HG03196 (cell line): ENCODE data around the gene MIP.
"Not testable (repeated sequence)": the region's sequence is repeated elsewhere in the genome, so short reads cannot be mapped to it uniquely, and the experiment has no call there.

ENCODE experiments used
- ATAC-seq: cut with Tn5 transposase; IDR thresholded peaks from one replicate; pipeline ENCODE4 v1.9.1; 2021; ENCODE audit not compliant: unreplicated experiment

MIP gene

DNA sequence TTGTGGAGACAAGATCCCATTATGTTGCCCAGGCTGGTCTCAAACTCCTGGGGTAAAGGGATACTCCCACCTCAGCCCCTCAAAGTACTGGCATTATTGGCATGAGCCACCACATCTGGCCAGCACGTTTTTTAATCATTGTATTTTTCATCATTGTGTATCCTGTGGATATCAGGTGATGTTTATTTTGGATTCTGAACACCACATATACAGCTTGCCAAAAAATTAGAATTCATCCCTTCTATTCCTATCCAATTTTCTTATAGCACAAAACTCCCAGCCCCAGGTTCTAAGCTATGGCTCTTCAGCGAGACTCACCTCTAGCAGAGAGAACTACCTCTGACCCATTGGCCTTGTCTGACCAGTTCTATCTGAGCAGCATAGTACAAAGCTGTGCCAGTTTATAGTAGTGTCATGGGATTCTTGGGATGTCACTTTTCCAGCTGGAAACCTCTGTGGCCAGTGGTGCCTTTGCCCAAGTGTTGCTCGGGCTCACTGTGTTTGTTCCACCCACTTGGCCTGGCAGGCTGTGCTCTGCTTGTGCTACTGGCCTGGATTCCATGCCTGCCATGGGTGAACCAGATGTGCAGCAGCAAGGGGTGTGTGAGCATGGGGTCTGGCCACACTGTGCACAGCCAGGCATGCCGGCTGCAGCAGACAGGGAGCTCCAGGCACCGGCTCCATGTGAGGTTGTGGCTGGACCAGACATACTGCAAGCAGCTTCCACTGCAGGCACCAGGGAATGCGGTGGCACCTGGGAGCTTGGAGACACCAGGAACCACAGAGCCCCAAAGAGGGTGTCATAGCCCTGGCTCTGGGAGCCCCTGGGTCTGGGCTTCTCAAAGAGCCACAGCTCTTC, 42.4 kb downstream of the MIP start:
- no peak for ATAC-seq

DNA sequence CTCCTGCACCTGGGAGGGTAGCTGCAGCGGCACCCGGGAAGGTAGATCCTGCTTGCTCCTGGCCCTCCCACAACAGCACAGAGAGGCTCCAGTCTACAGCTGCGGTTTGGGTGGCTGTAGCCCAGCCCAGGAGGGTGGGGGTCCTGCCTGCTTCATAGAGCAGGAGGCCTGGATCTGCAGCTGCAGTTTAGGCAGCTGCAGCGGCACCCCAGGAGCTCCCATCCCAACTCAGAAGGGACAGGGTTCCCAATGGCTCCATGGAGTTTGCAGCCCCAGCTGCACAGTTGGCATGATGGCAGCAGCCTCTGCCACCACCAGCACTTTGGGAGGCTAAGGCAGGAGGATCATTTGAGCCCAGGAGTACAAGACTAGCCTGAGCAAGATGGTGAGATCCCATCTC, 43.7 kb downstream of the MIP start:
- ATAC-seq, result no peak

GRCh38 chr12:56408799-56409417, 45.5 kb downstream of the MIP start:
- no peak for ATAC-seq

GRCh38 chr12:56404227-56404626, 50.2 kb downstream of the MIP start:
- ATAC-seq, result not testable (repeated sequence)

DNA sequence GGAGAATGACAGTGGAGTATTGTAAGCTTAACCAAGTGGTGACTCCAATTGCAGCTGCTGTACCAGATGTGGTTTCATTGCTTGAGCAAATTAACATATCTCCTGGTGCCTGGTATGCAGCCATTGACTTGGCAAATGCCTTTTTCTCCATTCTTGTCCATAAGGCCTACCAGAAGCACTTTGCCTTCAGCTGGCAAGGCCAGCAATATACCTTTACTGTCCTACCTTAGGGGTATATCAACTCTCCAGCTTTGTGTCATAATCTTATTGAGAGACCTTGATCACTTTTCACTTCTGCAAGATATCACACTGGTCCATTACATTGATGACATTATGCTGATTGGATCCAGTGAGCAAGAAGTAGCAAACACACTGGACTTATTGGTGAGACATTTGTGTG, 52.8 kb downstream of the MIP start:
- not testable (repeated sequence) for ATAC-seq

GRCh38 chr12:56401125-56401524, 53.3 kb downstream of the MIP start:
- not testable (repeated sequence) for ATAC-seq
